Stimulated activated CD4-positive, alpha-beta T cell treated with anti-CD3 and anti-CD28 coated beads, Interleukin-4, amount 100 ng/mL, for 4 hours (primary cell): ENCODE results near the gene LENG1.
"Not testable (repeated sequence)": the region's sequence is repeated elsewhere in the genome, so short reads cannot be mapped to it uniquely, and the experiment has no call there.

Experiments
- DNase-seq, 2 experiments: peaks; one replicate each; pipeline ENCODE4 v3.0.0-alpha.2; 2020

The LENG1 gene

GRCh38 chr19:54159352-54160181 lies at the start of gene LENG1:
Gene LENG1, minus strand, starts transcription at chr19:54159721. Its CDS starts 26 bp downstream, at chr19:54159695.
- DNase-seq: peak; percentile 89 to 100

GRCh38 chr19:54208784-54209057 lies 49.2 kb upstream of the LENG1 start:
- DNase-seq: no peak

GRCh38 chr19:54207983-54208783 lies 48.7 kb upstream of the LENG1 start:
- DNase-seq: peak in 1 of 2 experiments; percentile 31

- DNase-seq: no peak
Measured at GRCh38 chr19:54207676-54207982, 48.1 kb upstream of the LENG1 start.

GRCh38 chr19:54207193-54207592 lies 47.7 kb upstream of the LENG1 start:
- not testable (repeated sequence) for DNase-seq

- no peak for DNase-seq
Measured at GRCh38 chr19:54206831-54207177, 47.3 kb upstream of the LENG1 start.

- no peak for DNase-seq
Measured at GRCh38 chr19:54206030-54206830, 46.7 kb upstream of the LENG1 start.

- no peak for DNase-seq
Measured at GRCh38 chr19:54204767-54205468, 45.4 kb upstream of the LENG1 start.

- no peak for DNase-seq
Measured at GRCh38 chr19:54203151-54203611, 43.7 kb upstream of the LENG1 start.

GRCh38 chr19:54201980-54202379 lies 42.5 kb upstream of the LENG1 start:
- no peak for DNase-seq

- no peak for DNase-seq
Measured at GRCh38 chr19:54201172-54201701, 41.7 kb upstream of the LENG1 start.

- DNase-seq: no peak
Measured at GRCh38 chr19:54199401-54199800, 39.9 kb upstream of the LENG1 start.

GRCh38 chr19:54197121-54197520 lies 37.6 kb upstream of the LENG1 start:
- no peak for DNase-seq

GRCh38 chr19:54196536-54196935 lies 37.0 kb upstream of the LENG1 start:
- DNase-seq: no peak

GRCh38 chr19:54194463-54194862 lies 34.9 kb upstream of the LENG1 start:
- DNase-seq: not testable (repeated sequence)

- no peak for DNase-seq
Measured at GRCh38 chr19:54193011-54193410, 33.5 kb upstream of the LENG1 start.

GRCh38 chr19:54191811-54192453 lies 32.4 kb upstream of the LENG1 start:
- no peak for DNase-seq

GRCh38 chr19:54191011-54191810 lies 31.7 kb upstream of the LENG1 start, which contains the start of gene TSEN34:
Gene TSEN34, plus strand, starts transcription at chr19:54191308. Its CDS starts 57 bp downstream, at chr19:54191365.
- peak; percentile 84 to 87 for DNase-seq

GRCh38 chr19:54190503-54191010 lies 31.0 kb upstream of the LENG1 start:
- peak; percentile 100 for DNase-seq

- DNase-seq: peak; percentile 99 to 100
Measured at GRCh38 chr19:54189735-54190502, 30.4 kb upstream of the LENG1 start.
